HEK293 (cell line): Measurements from ENCODE around the gene SP2.

Experiments
- ATF2 ChIP-seq: fragments of 450-650 bp; formaldehyde crosslinking; IDR thresholded peaks from 2 replicates; pipeline ENCODE4 v1.5.1; 2016; ENCODE audit warnings: missing biosample characterization, missing genetic modification characterization, low read depth
- BCL11A ChIP-seq: fragments of 450-650 bp; formaldehyde crosslinking; IDR thresholded peaks from 2 replicates; pipeline ENCODE4 v1.5.1; 2016; ENCODE audit warnings: low read depth, missing biosample characterization, missing genetic modification characterization
- EGR2 ChIP-seq: fragments of 450-650 bp; formaldehyde crosslinking; IDR thresholded peaks from 2 replicates; pipeline ENCODE4 v1.5.1; 2016; ENCODE audit warnings: low read depth, missing biosample characterization, missing genetic modification characterization
- FEZF1 ChIP-seq: fragments of 450-650 bp; formaldehyde crosslinking; IDR thresholded peaks from 2 replicates; pipeline ENCODE4 v1.5.1; 2016; ENCODE audit warnings: missing biosample characterization, missing genetic modification characterization
- GFI1B ChIP-seq: fragments of 450-650 bp; formaldehyde crosslinking; IDR thresholded peaks from 2 replicates; pipeline ENCODE4 v1.5.1; 2016; ENCODE audit warnings: missing biosample characterization, missing genetic modification characterization
- OSR2 ChIP-seq: fragments of 450-650 bp; formaldehyde crosslinking; IDR thresholded peaks from 2 replicates; pipeline ENCODE4 v1.5.1; 2016; ENCODE audit warnings: missing biosample characterization, missing genetic modification characterization
- PRDM1 ChIP-seq: fragments of 450-650 bp; formaldehyde crosslinking; IDR thresholded peaks from 2 replicates; pipeline ENCODE4; 2016; ENCODE audit warnings: missing biosample characterization, missing genetic modification characterization
- RBAK ChIP-seq: fragments of 450-650 bp; formaldehyde crosslinking; IDR thresholded peaks from 2 replicates; pipeline ENCODE4 v1.5.1; 2016; ENCODE audit warnings: missing biosample characterization, missing genetic modification characterization
- SALL2 ChIP-seq: fragments of 450-650 bp; formaldehyde crosslinking; IDR thresholded peaks from 2 replicates; pipeline ENCODE4 v1.5.0; 2017; ENCODE audit warnings: missing biosample characterization, mild to moderate bottlenecking, missing genetic modification characterization, borderline replicate concordance
- ZBTB20 ChIP-seq: fragments of 450-650 bp; formaldehyde crosslinking; IDR thresholded peaks from 2 replicates; pipeline ENCODE4 v1.5.1; 2016; ENCODE audit warnings: missing biosample characterization, missing genetic modification characterization
- ZBTB26 ChIP-seq: fragments of 450-650 bp; formaldehyde crosslinking; optimal IDR thresholded peaks from 2 replicates; pipeline ENCODE3; 2016; ENCODE audit warnings: missing biosample characterization, mild to moderate bottlenecking, missing genetic modification characterization
- ZBTB49 ChIP-seq: fragments of 450-650 bp; formaldehyde crosslinking; IDR thresholded peaks from 2 replicates; pipeline ENCODE4 v1.5.1; 2016; ENCODE audit warnings: missing biosample characterization, missing genetic modification characterization, low read depth
- ZFP37 ChIP-seq: fragments of 450-650 bp; formaldehyde crosslinking; IDR thresholded peaks from 2 replicates; pipeline ENCODE4 v1.5.1; 2016; ENCODE audit warnings: missing biosample characterization, missing genetic modification characterization
- ZFP41 ChIP-seq: fragments of 450-650 bp; formaldehyde crosslinking; IDR thresholded peaks from 2 replicates; pipeline ENCODE4 v1.5.1; 2016; ENCODE audit warnings: missing biosample characterization, missing genetic modification characterization, borderline replicate concordance
- ZNF112 ChIP-seq: fragments of 450-650 bp; formaldehyde crosslinking; IDR thresholded peaks from 2 replicates; pipeline ENCODE4 v1.5.0; 2017; ENCODE audit warnings: missing biosample characterization, missing genetic modification characterization
- ZNF221 ChIP-seq: fragments of 450-650 bp; formaldehyde crosslinking; IDR thresholded peaks from 2 replicates; pipeline ENCODE4 v1.5.1; 2017; ENCODE audit warnings: missing biosample characterization, missing genetic modification characterization, borderline replicate concordance
- ZNF302 ChIP-seq: fragments of 450-650 bp; formaldehyde crosslinking; IDR thresholded peaks from 2 replicates; pipeline ENCODE4 v1.5.1; 2016; ENCODE audit warnings: missing biosample characterization, missing genetic modification characterization, low read depth
- ZNF433 ChIP-seq: fragments of 450-650 bp; formaldehyde crosslinking; IDR thresholded peaks from 2 replicates; pipeline ENCODE4 v1.5.1; 2016; ENCODE audit warnings: missing biosample characterization, missing genetic modification characterization, low read depth
- ZNF449 ChIP-seq: fragments of 450-650 bp; formaldehyde crosslinking; IDR thresholded peaks from 2 replicates; pipeline ENCODE4 v1.5.1; 2017; ENCODE audit warnings: missing biosample characterization, mild to moderate bottlenecking, missing genetic modification characterization, moderate library complexity
- ZNF48 ChIP-seq: fragments of 450-650 bp; formaldehyde crosslinking; IDR thresholded peaks from 2 replicates; pipeline ENCODE4 v1.5.1; 2016; ENCODE audit warnings: missing biosample characterization, missing genetic modification characterization
- ZNF529 ChIP-seq: fragments of 450-650 bp; formaldehyde crosslinking; IDR thresholded peaks from 2 replicates; pipeline ENCODE4 v1.5.1; 2017; ENCODE audit warnings: missing genetic modification characterization, missing biosample characterization; ENCODE audit not compliant: insufficient replicate concordance
- ZNF548 ChIP-seq: fragments of 450-650 bp; formaldehyde crosslinking; IDR thresholded peaks from 2 replicates; pipeline ENCODE4 v1.5.1; 2016; ENCODE audit warnings: missing biosample characterization, missing genetic modification characterization
- ZNF571 ChIP-seq: fragments of 450-650 bp; formaldehyde crosslinking; IDR thresholded peaks from 2 replicates; pipeline ENCODE4 v1.5.0; 2017; ENCODE audit warnings: missing biosample characterization, missing genetic modification characterization
- ZNF596 ChIP-seq: fragments of 450-650 bp; IDR thresholded peaks from 2 replicates; pipeline ENCODE4 v1.5.0; 2018; ENCODE audit warnings: missing biosample characterization, mild to moderate bottlenecking, missing genetic modification characterization, moderate library complexity
- ZNF792 ChIP-seq: fragments of 450-650 bp; formaldehyde crosslinking; IDR thresholded peaks from 2 replicates; pipeline ENCODE4 v1.5.1; 2016; ENCODE audit warnings: missing biosample characterization, missing genetic modification characterization
- ZNF843 ChIP-seq: fragments of 450-650 bp; formaldehyde crosslinking; IDR thresholded peaks from 2 replicates; pipeline ENCODE4 v1.5.1; 2016; ENCODE audit warnings: missing biosample characterization, missing genetic modification characterization
- TF ChIP-seq, protein P1 (sequence below): fragments of 450-650 bp; formaldehyde crosslinking; IDR thresholded peaks from 2 replicates; pipeline ENCODE4 v1.5.1; 2016; ENCODE audit warnings: missing biosample characterization, missing genetic modification characterization
- TF ChIP-seq, protein P2 (sequence below): fragments of 450-650 bp; formaldehyde crosslinking; IDR thresholded peaks from 2 replicates; pipeline ENCODE4 v1.5.1; 2016; ENCODE audit warnings: missing biosample characterization, missing genetic modification characterization

SP2 gene

DNA sequence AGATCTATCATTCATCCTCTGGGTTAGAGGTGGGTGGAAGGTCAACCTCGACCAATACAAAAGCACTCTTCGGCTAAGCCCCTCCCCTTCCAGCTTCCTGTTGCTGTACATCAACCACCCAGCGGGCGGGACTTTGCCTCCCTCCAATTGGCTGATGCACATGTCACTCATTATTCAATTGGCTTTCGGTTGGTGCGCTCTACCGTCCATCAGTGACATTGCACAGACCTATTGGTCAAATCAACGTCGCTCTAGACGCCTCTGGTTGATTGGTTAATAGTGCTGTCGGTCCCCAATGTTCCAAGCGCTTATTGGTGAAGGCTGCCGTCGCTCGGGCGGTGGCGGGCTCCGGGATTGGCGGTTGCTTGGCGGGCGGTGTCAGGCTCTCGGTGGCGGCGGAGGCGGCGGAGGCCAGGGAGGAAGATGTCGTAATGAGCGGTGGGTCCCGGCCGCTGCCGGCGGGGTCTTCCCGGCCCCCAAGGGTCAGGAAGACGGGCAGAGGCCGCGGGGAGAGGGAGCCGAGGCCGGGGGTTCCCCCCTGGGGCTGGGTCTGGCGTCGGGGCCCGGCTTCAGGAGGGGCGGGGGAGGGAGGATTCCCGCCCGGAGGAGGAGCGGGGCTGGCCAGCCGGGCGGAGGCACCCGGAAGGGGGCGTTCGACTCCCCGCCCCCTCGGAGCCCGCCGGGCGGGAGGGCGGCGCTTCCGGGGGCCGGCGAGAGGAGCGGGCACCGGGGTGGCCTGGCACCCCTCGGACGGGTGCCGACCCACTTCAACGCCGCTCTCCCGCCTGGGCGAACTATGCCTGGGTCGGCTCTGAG, at the start of gene SP2 (continued):
- TF ChIP-seq, protein P1, sequence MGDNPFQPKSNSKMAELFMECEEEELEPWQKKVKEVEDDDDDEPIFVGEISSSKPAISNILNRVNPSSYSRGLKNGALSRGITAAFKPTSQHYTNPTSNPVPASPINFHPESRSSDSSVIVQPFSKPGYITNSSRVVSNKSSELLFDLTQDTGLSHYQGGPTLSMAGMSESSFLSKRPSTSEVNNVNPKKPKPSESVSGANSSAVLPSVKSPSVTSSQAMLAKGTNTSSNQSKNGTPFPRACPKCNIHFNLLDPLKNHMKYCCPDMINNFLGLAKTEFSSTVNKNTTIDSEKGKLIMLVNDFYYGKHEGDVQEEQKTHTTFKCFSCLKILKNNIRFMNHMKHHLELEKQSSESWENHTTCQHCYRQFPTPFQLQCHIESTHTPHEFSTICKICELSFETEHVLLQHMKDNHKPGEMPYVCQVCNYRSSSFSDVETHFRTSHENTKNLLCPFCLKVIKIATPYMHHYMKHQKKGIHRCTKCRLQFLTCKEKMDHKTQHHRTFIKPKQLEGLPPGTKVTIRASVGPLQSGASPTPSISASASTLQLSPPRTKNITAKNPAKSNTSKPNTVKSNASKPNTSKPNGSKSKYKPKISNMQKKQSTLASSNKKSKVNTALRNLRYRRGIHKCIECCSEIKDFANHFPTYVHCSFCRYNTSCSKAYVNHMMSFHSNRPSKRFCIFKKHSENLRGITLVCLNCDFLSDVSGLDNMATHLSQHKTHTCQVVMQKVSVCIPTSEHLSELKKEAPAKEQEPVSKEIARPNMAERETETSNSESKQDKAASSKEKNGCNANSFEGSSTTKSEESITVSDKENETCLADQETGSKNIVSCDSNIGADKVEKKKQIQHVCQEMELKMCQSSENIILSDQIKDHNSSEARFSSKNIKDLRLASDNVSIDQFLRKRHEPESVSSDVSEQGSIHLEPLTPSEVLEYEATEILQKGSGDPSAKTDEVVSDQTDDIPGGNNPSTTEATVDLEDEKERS = no peak
- TF ChIP-seq ATF2 (tag by site-specific recombination) (peak; percentile 56; the same call in 1 of the 2 replicates), ZBTB20 (no peak; the same call in 1 of the 2 replicates), GFI1B (no peak), ZNF433 (tag by site-specific recombination) (no peak), ZNF571 (tag by site-specific recombination) (no peak), ZNF792 (tag by site-specific recombination) (no peak), ZNF112 (no peak), EGR2 (tag by site-specific recombination) (peak; percentile 85), ZNF843 (tag by site-specific recombination) (no peak), RBAK (no peak), ZNF596 (tag by site-specific recombination) (no peak), PRDM1 (no peak), BCL11A (tag by site-specific recombination) (no peak), ZNF221 (tag by site-specific recombination) (no peak), ZNF302 (no peak), ZFP41 (tag by site-specific recombination) (no peak), ZNF529 (tag by site-specific recombination) (no peak), ZNF548 (no peak), ZNF449 (tag by site-specific recombination) (no peak), ZBTB49 (tag by site-specific recombination) (no peak), ZBTB26 (tag by site-specific recombination) (peak; percentile 32), SALL2 (tag by site-specific recombination) (no peak), FEZF1 (tag by site-specific recombination) (no peak), ZFP37 (tag by site-specific recombination) (no peak; the same call in 1 of the 2 replicates), ZNF48 (no peak), OSR2 (tag by site-specific recombination) (0 out of 2 replicates have a peak, but pooled peaks have one; percentile 13)
- TF ChIP-seq, protein P2, sequence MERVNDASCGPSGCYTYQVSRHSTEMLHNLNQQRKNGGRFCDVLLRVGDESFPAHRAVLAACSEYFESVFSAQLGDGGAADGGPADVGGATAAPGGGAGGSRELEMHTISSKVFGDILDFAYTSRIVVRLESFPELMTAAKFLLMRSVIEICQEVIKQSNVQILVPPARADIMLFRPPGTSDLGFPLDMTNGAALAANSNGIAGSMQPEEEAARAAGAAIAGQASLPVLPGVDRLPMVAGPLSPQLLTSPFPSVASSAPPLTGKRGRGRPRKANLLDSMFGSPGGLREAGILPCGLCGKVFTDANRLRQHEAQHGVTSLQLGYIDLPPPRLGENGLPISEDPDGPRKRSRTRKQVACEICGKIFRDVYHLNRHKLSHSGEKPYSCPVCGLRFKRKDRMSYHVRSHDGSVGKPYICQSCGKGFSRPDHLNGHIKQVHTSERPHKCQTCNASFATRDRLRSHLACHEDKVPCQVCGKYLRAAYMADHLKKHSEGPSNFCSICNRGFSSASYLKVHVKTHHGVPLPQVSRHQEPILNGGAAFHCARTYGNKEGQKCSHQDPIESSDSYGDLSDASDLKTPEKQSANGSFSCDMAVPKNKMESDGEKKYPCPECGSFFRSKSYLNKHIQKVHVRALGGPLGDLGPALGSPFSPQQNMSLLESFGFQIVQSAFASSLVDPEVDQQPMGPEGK (tag by site-specific recombination) = peak; percentile 87
